Left ventricle myocardium inferior (tissue), 1 donor: Measurements from ENCODE around the gene SMYD1. TPM values are rescaled to one million over a fixed set of nuclear protein-coding genes. Genes with fewer than 3 reads are reported as not detected.

Experiments
- DNase-seq: peaks from one replicate; pipeline ENCODE4 v3.0.0-alpha.2; 2020
- H3K27ac ChIP-seq: fragments of 200-600 bp; replicated peaks from 2 replicates; pipeline ENCODE4 v1.8.0; 2021
- H3K27me3 ChIP-seq: fragments of 200-600 bp; 2 replicates; pipeline ENCODE4 v1.8.0; 2021; ENCODE audit warnings: low read depth
- H3K36me3 ChIP-seq: fragments of 200-600 bp; 2 replicates; pipeline ENCODE4 v1.8.0; 2021
- H3K4me1 ChIP-seq: fragments of 200-600 bp; 2 replicates; pipeline ENCODE4 v1.8.0; 2021
- H3K4me3 ChIP-seq: fragments of 200-600 bp; 2 replicates; pipeline ENCODE4 v1.8.0; 2021; ENCODE audit warnings: mild to moderate bottlenecking, moderate library complexity
- H3K9me3 ChIP-seq: fragments of 200-600 bp; replicated peaks from 2 replicates; pipeline ENCODE4 v1.8.0; 2021
- CTCF ChIP-seq: fragments of 200-600 bp; IDR thresholded peaks from 2 replicates; pipeline ENCODE4 v1.8.0; 2021; ENCODE audit warnings: antibody characterized with exemption, mild to moderate bottlenecking, borderline replicate concordance
- intact Hi-C: fragments of 100-400 bp; cut with micrococcal nuclease; formaldehyde crosslinking; loops from one replicate; pipeline ENCODE4 v1.11.0; 2022
- total RNA-seq: library from RNA; stranded (reverse); fragmentation: NEBNext Ultra II Directional; extraction: Animal tissue kit (Norgen Biotek cat#: 25700); gene quantifications from one replicate; pipeline ENCODE4 v1.2.1, GENCODE V29; 2021
- donor health status: DM: no; HTN: yes; CAD: no; lungs with severe emphysema.

Gene SMYD1
- total RNA-seq, 1 donor from 2014 or later, result 389 TPM

- H3K4me1 ChIP-seq, result no peaks in the 10 kb centered on the region
- no peak for DNase-seq
- intact Hi-C loops, result no loop called here
Measured at GRCh38 chr2:88129313-88129959, 61.8 kb downstream of the SMYD1 start.

GRCh38 chr2:88131201-88131998 is 63.8 kb downstream of the SMYD1 start:
- no peak overlapping the region for H3K27ac ChIP-seq
- H3K4me1 ChIP-seq, result no peaks in the 10 kb centered on the region
- intact Hi-C loops, result no loop called here
- H3K36me3 ChIP-seq, result no peaks in the 10 kb centered on the region
- TF ChIP-seq CTCF, result no peak
- no peaks in the 10 kb centered on the region for H3K9me3 ChIP-seq
- no peak for DNase-seq
- no peak overlapping the region for H3K4me3 ChIP-seq
- peaks cover 26% of the 10 kb centered on the region for H3K27me3 ChIP-seq

More at GRCh38 chr2:88129313-88129959, 61.8 kb downstream of the SMYD1 start:
- Histone ChIP-seq H3K27ac (no peak overlapping the region), H3K4me3 (no peak overlapping the region), H3K27me3 (peaks cover 26% of the 10 kb centered on the region), H3K36me3 (no peaks in the 10 kb centered on the region), H3K9me3 (no peaks in the 10 kb centered on the region)
- TF ChIP-seq CTCF, result no peak

- Histone ChIP-seq H3K9me3 (no peaks in the 10 kb centered on the region), H3K27me3 (peaks cover 25% of the 10 kb centered on the region), H3K36me3 (no peaks in the 10 kb centered on the region), H3K4me3 (no peak overlapping the region), H3K27ac (no peak overlapping the region), H3K4me1 (no peaks in the 10 kb centered on the region)
- TF ChIP-seq CTCF, result no peak
- intact Hi-C loops, result no loop called here
- no peak for DNase-seq
Measured at GRCh38 chr2:88131999-88132368, 64.4 kb downstream of the SMYD1 start.

- Histone ChIP-seq H3K27me3 (peaks cover 13% of the 10 kb centered on the region), H3K36me3 (no peaks in the 10 kb centered on the region), H3K4me1 (no peaks in the 10 kb centered on the region), H3K9me3 (no peaks in the 10 kb centered on the region), H3K27ac (no peak overlapping the region), H3K4me3 (no peak overlapping the region)
- no peak for DNase-seq
- intact Hi-C loops, result no loop called here
- TF ChIP-seq CTCF, result no peak
Measured at GRCh38 chr2:88133875-88134274, 66.2 kb downstream of the SMYD1 start.

- no peak overlapping the region for H3K4me3 ChIP-seq
- TF ChIP-seq CTCF, result no peak
- no peak overlapping the region for H3K27ac ChIP-seq
- H3K4me1 ChIP-seq, result no peaks in the 10 kb centered on the region
- no peaks in the 10 kb centered on the region for H3K36me3 ChIP-seq
- peaks cover 8% of the 10 kb centered on the region for H3K27me3 ChIP-seq
- intact Hi-C loops, result no loop called here
- DNase-seq, result no peak
- peaks cover 7% of the 10 kb centered on the region for H3K9me3 ChIP-seq
Measured at GRCh38 chr2:88136817-88137216, 69.2 kb downstream of the SMYD1 start.
